HG02642 (cell line): Measurements from ENCODE around the gene NID2.

Source experiments
- ATAC-seq: cut with Tn5 transposase; IDR thresholded peaks from one replicate; pipeline ENCODE4 v1.9.1; 2021; ENCODE audit warnings: mild to moderate bottlenecking; ENCODE audit not compliant: unreplicated experiment, poor library complexity

NID2 gene

GRCh38 chr14:52068615-52069306 is at the start of gene NID2:
Gene NID2 (minus strand): TSS chr14:52069059. CDS start chr14:52068994, 65 bp downstream.
- no peak for ATAC-seq

- ATAC-seq: no peak
These were observed 48.4 kb upstream of the NID2 start for GRCh38 chr14:52117111-52117832.

GRCh38 chr14:52115286-52115685 is 46.4 kb upstream of the NID2 start:
- no peak for ATAC-seq

- no peak for ATAC-seq
These were observed 43.6 kb upstream of the NID2 start for GRCh38 chr14:52112336-52113018.

- no peak for ATAC-seq
These were observed 42.7 kb upstream of the NID2 start for GRCh38 chr14:52111583-52111982.

- no peak for ATAC-seq
These were observed 41.7 kb upstream of the NID2 start for GRCh38 chr14:52110441-52111086.

GRCh38 chr14:52108823-52109222 is 40.0 kb upstream of the NID2 start:
- ATAC-seq: no peak

- no peak for ATAC-seq
These were observed 38.0 kb upstream of the NID2 start for GRCh38 chr14:52106840-52107239.

- ATAC-seq: no peak
These were observed 34.6 kb upstream of the NID2 start for GRCh38 chr14:52103416-52103815.

GRCh38 chr14:52095794-52096193 is 26.9 kb upstream of the NID2 start:
- ATAC-seq: no peak

GRCh38 chr14:52095336-52095735 is 26.5 kb upstream of the NID2 start:
- ATAC-seq: no peak

- ATAC-seq: no peak
These were observed 25.9 kb upstream of the NID2 start for GRCh38 chr14:52094546-52095271.

- no peak for ATAC-seq
These were observed 23.1 kb upstream of the NID2 start for GRCh38 chr14:52091928-52092327.

- no peak for ATAC-seq
These were observed 22.1 kb upstream of the NID2 start for GRCh38 chr14:52090936-52091335.

- no peak for ATAC-seq
These were observed 20.4 kb upstream of the NID2 start for GRCh38 chr14:52089218-52089617.

GRCh38 chr14:52086711-52087110 is 17.9 kb upstream of the NID2 start:
- no peak for ATAC-seq

GRCh38 chr14:52082903-52083302 is 14.0 kb upstream of the NID2 start:
- no peak for ATAC-seq

GRCh38 chr14:52081964-52082363 is 13.1 kb upstream of the NID2 start:
- no peak for ATAC-seq

GRCh38 chr14:52080808-52081755 is 12.2 kb upstream of the NID2 start:
- no peak for ATAC-seq
